ENCODE measurements around the gene MUC5AC.

- TF ChIP-seq CTCF (IDR thresholded peaks at IDR 0.05) = no peak
- no peak for TF ChIP-seq POLR2A (IDR thresholded peaks at IDR 0.05)
Observed at GRCh38 chr11:1197886-1198560, 40.3 kb downstream of the MUC5AC start.

Data from adrenal gland (tissue), 5 donors.